ENCODE results near the gene MICAL2.

MICAL2 gene

GRCh38 chr11:12110201-12110713 lies at the start of gene MICAL2 (continued):
- TF ChIP-seq, protein P1, sequence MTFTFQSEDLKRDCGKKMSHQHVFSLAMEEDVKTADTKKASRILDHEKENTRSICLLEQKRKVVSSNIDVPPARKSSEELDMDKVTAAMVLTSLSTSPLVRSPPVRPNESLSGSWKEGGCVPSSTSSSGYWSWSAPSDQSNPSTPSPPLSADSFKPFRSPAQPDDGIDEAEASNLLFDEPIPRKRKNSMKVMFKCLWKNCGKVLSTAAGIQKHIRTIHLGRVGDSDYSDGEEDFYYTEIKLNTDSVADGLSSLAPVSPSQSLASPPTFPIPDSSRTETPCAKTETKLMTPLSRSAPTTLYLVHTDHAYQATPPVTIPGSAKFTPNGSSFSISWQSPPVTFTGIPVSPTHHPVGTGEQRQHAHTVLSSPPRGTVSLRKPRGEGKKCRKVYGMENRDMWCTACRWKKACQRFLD (tag by site-specific recombination; IDR thresholded peaks at IDR 0.05): no peak
- peak; percentile 94 for TF ChIP-seq KLF1 (tag by site-specific recombination; IDR thresholded peaks at IDR 0.05)
- TF ChIP-seq HIC1 (tag by site-specific recombination; IDR thresholded peaks at IDR 0.05): no peak
- TF ChIP-seq ZNF670 (tag by site-specific recombination; IDR thresholded peaks at IDR 0.05; ENCODE audit: low read depth): no peak
- no peak for TF ChIP-seq ZNF19 (tag by site-specific recombination; IDR thresholded peaks at IDR 0.05; ENCODE audit: low read depth)
- TF ChIP-seq ZFP3 (tag by site-specific recombination; IDR thresholded peaks at IDR 0.05; ENCODE audit: low read depth): no peak
- no peak for TF ChIP-seq ZNF48 (tag by site-specific recombination; IDR thresholded peaks at IDR 0.05)
- TF ChIP-seq ZNF624 (tag by site-specific recombination; IDR thresholded peaks at IDR 0.05): no peak
- no peak for TF ChIP-seq ZNF488 (tag by site-specific recombination; IDR thresholded peaks at IDR 0.05)
- TF ChIP-seq BCL11A (tag by site-specific recombination; IDR thresholded peaks at IDR 0.05; ENCODE audit: low read depth): no peak
- peak; percentile 48; the same call in 1 of the 2 replicates for TF ChIP-seq SP2 (tag by site-specific recombination; IDR thresholded peaks at IDR 0.05)
- TF ChIP-seq ZNF433 (tag by site-specific recombination; IDR thresholded peaks at IDR 0.05; ENCODE audit: low read depth): no peak
- TF ChIP-seq GFI1B (tag by site-specific recombination; IDR thresholded peaks at IDR 0.05): no peak
- no peak for TF ChIP-seq ZEB2 (tag by site-specific recombination; IDR thresholded peaks at IDR 0.05)
- no peak for TF ChIP-seq ZNF404 (tag by site-specific recombination; IDR thresholded peaks at IDR 0.05)
- TF ChIP-seq SALL2 (tag by site-specific recombination; IDR thresholded peaks at IDR 0.05; ENCODE audit: borderline replicate concordance): no peak
- TF ChIP-seq, protein P2, sequence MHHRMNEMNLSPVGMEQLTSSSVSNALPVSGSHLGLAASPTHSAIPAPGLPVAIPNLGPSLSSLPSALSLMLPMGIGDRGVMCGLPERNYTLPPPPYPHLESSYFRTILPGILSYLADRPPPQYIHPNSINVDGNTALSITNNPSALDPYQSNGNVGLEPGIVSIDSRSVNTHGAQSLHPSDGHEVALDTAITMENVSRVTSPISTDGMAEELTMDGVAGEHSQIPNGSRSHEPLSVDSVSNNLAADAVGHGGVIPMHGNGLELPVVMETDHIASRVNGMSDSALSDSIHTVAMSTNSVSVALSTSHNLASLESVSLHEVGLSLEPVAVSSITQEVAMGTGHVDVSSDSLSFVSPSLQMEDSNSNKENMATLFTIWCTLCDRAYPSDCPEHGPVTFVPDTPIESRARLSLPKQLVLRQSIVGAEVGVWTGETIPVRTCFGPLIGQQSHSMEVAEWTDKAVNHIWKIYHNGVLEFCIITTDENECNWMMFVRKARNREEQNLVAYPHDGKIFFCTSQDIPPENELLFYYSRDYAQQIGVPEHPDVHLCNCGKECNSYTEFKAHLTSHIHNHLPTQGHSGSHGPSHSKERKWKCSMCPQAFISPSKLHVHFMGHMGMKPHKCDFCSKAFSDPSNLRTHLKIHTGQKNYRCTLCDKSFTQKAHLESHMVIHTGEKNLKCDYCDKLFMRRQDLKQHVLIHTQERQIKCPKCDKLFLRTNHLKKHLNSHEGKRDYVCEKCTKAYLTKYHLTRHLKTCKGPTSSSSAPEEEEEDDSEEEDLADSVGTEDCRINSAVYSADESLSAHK (tag by site-specific recombination; IDR thresholded peaks at IDR 0.05): no peak
- no peak for TF ChIP-seq PRDM1 (tag by site-specific recombination; IDR thresholded peaks at IDR 0.05)
- TF ChIP-seq ZNF610 (tag by site-specific recombination; IDR thresholded peaks at IDR 0.05; ENCODE audit: borderline replicate concordance): peak; percentile 46; the same call in 1 of the 2 replicates

GRCh38 chr11:12061851-12062560 lies 48.4 kb upstream of the MICAL2 start:
- ChIA-PET CTCF (interaction anchor here (1.1 to 2.0 kb wide), 3 partner anchors 15 to 227 kb away, joined by 3 to 14 read pairs (median 4); no protein-coding TSS in a partner anchor), POLR2A (interaction anchor here (1.6 kb wide), 1 partner anchor 25 kb away, joined by 3 read pairs; no protein-coding TSS in a partner anchor)
- Histone ChIP-seq H3K4me3 (ENCODE audit: low read depth, low read length) (no peak overlapping the region), H3K27ac (ENCODE audit: extremely low read depth, low read depth, low read length) (no peak overlapping the region), H3K4me1 (ENCODE audit: control insufficient read depth, insufficient read depth, low read length) (no peaks in the 10 kb centered on the region), H3K9me3 (ENCODE audit: control insufficient read depth, insufficient read depth, low read depth, low read length) (no peaks in the 10 kb centered on the region), H3K36me3 (ENCODE audit: control insufficient read depth in 2 of 2, insufficient read depth in 1 of 2, low read length in 2 of 2) (no peaks in the 10 kb centered on the region)
- TF ChIP-seq WT1 (tag by site-specific recombination; IDR thresholded peaks at IDR 0.05): no peak
- TF ChIP-seq, protein P2 (tag by site-specific recombination; IDR thresholded peaks at IDR 0.05): peak; percentile 30; the same call in 1 of the 2 replicates

Measured in HEK293 (cell line).